Measurements from ENCODE around the gene TUBB4A. TPM values are rescaled to one million over a fixed set of nuclear protein-coding genes. Genes with fewer than 3 reads are reported as not detected.

The TUBB4A gene
- total and polyA plus RNA-seq, 9 of the 15 experiments (the other 6 are each of a cell fraction or from before 2014, with no cell fraction given), result 0.14 to 7.0 (median 0.75) TPM

DNA sequence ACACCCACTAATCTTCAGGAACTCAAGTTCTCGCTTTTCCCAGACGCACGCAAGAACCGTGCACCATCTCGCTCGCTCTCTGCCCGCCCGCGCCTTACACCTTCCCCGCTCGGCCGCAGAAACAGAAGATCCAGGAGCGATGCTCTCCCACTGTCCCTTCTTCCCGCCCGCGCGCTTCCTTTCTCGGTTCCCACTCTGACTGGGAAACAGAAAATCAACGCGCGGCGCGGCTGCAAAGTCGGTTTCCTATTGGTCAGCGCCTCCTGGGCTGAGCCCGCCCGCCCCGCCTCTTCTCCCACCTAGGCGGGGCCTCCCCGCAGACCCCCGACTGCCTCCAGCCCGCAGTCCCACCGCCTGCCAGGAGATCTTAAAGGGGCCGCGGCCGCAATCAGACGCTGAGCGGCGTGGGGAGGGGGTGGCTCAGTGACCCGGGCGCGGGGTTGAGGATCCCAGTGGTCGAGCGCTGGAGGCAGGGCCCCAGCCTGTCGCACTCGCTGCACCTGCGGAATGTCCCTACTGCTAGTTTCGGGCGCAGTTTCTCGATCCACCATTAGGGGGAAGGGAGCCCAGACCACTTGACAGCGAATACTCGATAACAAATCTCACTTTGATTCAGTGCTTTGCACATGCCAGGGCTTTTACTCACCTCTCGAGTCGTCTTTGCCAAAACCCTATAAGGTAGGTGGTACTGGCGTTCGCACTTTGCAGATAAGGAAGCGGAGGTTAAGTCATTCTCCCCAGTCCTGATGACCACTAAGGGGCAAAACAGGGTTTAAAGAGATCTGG lies 41.8 kb downstream of the TUBB4A start (continued):
- TF ChIP-seq, protein P1, sequence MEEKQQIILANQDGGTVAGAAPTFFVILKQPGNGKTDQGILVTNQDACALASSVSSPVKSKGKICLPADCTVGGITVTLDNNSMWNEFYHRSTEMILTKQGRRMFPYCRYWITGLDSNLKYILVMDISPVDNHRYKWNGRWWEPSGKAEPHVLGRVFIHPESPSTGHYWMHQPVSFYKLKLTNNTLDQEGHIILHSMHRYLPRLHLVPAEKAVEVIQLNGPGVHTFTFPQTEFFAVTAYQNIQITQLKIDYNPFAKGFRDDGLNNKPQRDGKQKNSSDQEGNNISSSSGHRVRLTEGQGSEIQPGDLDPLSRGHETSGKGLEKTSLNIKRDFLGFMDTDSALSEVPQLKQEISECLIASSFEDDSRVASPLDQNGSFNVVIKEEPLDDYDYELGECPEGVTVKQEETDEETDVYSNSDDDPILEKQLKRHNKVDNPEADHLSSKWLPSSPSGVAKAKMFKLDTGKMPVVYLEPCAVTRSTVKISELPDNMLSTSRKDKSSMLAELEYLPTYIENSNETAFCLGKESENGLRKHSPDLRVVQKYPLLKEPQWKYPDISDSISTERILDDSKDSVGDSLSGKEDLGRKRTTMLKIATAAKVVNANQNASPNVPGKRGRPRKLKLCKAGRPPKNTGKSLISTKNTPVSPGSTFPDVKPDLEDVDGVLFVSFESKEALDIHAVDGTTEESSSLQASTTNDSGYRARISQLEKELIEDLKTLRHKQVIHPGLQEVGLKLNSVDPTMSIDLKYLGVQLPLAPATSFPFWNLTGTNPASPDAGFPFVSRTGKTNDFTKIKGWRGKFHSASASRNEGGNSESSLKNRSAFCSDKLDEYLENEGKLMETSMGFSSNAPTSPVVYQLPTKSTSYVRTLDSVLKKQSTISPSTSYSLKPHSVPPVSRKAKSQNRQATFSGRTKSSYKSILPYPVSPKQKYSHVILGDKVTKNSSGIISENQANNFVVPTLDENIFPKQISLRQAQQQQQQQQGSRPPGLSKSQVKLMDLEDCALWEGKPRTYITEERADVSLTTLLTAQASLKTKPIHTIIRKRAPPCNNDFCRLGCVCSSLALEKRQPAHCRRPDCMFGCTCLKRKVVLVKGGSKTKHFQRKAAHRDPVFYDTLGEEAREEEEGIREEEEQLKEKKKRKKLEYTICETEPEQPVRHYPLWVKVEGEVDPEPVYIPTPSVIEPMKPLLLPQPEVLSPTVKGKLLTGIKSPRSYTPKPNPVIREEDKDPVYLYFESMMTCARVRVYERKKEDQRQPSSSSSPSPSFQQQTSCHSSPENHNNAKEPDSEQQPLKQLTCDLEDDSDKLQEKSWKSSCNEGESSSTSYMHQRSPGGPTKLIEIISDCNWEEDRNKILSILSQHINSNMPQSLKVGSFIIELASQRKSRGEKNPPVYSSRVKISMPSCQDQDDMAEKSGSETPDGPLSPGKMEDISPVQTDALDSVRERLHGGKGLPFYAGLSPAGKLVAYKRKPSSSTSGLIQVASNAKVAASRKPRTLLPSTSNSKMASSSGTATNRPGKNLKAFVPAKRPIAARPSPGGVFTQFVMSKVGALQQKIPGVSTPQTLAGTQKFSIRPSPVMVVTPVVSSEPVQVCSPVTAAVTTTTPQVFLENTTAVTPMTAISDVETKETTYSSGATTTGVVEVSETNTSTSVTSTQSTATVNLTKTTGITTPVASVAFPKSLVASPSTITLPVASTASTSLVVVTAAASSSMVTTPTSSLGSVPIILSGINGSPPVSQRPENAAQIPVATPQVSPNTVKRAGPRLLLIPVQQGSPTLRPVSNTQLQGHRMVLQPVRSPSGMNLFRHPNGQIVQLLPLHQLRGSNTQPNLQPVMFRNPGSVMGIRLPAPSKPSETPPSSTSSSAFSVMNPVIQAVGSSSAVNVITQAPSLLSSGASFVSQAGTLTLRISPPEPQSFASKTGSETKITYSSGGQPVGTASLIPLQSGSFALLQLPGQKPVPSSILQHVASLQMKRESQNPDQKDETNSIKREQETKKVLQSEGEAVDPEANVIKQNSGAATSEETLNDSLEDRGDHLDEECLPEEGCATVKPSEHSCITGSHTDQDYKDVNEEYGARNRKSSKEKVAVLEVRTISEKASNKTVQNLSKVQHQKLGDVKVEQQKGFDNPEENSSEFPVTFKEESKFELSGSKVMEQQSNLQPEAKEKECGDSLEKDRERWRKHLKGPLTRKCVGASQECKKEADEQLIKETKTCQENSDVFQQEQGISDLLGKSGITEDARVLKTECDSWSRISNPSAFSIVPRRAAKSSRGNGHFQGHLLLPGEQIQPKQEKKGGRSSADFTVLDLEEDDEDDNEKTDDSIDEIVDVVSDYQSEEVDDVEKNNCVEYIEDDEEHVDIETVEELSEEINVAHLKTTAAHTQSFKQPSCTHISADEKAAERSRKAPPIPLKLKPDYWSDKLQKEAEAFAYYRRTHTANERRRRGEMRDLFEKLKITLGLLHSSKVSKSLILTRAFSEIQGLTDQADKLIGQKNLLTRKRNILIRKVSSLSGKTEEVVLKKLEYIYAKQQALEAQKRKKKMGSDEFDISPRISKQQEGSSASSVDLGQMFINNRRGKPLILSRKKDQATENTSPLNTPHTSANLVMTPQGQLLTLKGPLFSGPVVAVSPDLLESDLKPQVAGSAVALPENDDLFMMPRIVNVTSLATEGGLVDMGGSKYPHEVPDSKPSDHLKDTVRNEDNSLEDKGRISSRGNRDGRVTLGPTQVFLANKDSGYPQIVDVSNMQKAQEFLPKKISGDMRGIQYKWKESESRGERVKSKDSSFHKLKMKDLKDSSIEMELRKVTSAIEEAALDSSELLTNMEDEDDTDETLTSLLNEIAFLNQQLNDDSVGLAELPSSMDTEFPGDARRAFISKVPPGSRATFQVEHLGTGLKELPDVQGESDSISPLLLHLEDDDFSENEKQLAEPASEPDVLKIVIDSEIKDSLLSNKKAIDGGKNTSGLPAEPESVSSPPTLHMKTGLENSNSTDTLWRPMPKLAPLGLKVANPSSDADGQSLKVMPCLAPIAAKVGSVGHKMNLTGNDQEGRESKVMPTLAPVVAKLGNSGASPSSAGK (IDR thresholded peaks at IDR 0.05), result peak; percentile 64
- no peak for TF ChIP-seq EHMT2 (IDR thresholded peaks at IDR 0.05)
- TF ChIP-seq SMARCB1 (IDR thresholded peaks at IDR 0.05; ENCODE audit: insufficient read length, low read depth), result no peak
- TF ChIP-seq, protein P2, sequence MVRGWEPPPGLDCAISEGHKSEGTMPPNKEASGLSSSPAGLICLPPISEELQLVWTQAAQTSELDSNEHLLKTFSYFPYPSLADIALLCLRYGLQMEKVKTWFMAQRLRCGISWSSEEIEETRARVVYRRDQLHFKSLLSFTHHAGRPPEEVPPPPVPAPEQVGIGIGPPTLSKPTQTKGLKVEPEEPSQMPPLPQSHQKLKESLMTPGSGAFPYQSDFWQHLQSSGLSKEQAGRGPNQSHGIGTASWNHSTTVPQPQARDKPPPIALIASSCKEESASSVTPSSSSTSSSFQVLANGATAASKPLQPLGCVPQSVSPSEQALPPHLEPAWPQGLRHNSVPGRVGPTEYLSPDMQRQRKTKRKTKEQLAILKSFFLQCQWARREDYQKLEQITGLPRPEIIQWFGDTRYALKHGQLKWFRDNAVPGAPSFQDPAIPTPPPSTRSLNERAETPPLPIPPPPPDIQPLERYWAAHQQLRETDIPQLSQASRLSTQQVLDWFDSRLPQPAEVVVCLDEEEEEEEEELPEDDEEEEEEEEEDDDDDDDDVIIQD (CRISPR knock-in tag; IDR thresholded peaks at IDR 0.05), result no peak
- TF ChIP-seq ZBED1 (IDR thresholded peaks at IDR 0.05), result no peak
